HFFc6 (cell line): ENCODE results near the gene NACA. TPM values are rescaled to one million over a fixed set of nuclear protein-coding genes. Genes with fewer than 3 reads are reported as not detected.
A peak's percentile ranks its signal among the peaks of the same experiment; 100 is the strongest.

Experiments
- DNase-seq: peaks from one replicate; pipeline ENCODE4 v3.0.0-alpha.2; 2018
- H3K27ac Mint-ChIP-seq: 2 replicates; pipeline ENCODE4 v1.8.0; 2020; ENCODE audit warnings: mild to moderate bottlenecking, mixed read lengths
- H3K27me3 Mint-ChIP-seq: 2 replicates; pipeline ENCODE4 v1.8.0; 2021; ENCODE audit warnings: mild to moderate bottlenecking, moderate library complexity, mixed read lengths; ENCODE audit not compliant: insufficient read depth
- H3K36me3 Mint-ChIP-seq: 2 replicates; pipeline ENCODE4 v1.8.0; 2021; ENCODE audit warnings: low read depth, mixed read lengths
- H3K4me1 Mint-ChIP-seq: 2 replicates; pipeline ENCODE4 v1.8.0; 2020; ENCODE audit warnings: low read depth, mixed read lengths
- H3K4me3 Mint-ChIP-seq: 2 replicates; pipeline ENCODE4 v1.8.0; 2020; ENCODE audit warnings: mild to moderate bottlenecking, moderate library complexity, mixed read lengths
- H3K9me3 Mint-ChIP-seq: 2 replicates; pipeline ENCODE4 v1.8.0; 2020; ENCODE audit warnings: mild to moderate bottlenecking, mixed read lengths
- total RNA-seq, 6 experiments: library from RNA; stranded (reverse); fragmentation: NEBNext Ultra II Directional; extraction: Animal tissue kit (Norgen Biotek cat#: 25700); gene quantifications; 2 replicates in 1 of 6; 3 replicates in 5 of 6; pipeline ENCODE4 v1.2.3, GENCODE V29; 2021
- TF ChIP-seq, protein P1 (sequence below): fragments of 200-600 bp; sonication (generic); IDR thresholded peaks from 2 replicates; pipeline ENCODE4 v1.5.0; 2021; ENCODE audit warnings: antibody characterized with exemption, mild to moderate bottlenecking

NACA gene
- total RNA-seq, 6 experiments from 2014 or later = 716 to 840 (median 802) TPM

DNA sequence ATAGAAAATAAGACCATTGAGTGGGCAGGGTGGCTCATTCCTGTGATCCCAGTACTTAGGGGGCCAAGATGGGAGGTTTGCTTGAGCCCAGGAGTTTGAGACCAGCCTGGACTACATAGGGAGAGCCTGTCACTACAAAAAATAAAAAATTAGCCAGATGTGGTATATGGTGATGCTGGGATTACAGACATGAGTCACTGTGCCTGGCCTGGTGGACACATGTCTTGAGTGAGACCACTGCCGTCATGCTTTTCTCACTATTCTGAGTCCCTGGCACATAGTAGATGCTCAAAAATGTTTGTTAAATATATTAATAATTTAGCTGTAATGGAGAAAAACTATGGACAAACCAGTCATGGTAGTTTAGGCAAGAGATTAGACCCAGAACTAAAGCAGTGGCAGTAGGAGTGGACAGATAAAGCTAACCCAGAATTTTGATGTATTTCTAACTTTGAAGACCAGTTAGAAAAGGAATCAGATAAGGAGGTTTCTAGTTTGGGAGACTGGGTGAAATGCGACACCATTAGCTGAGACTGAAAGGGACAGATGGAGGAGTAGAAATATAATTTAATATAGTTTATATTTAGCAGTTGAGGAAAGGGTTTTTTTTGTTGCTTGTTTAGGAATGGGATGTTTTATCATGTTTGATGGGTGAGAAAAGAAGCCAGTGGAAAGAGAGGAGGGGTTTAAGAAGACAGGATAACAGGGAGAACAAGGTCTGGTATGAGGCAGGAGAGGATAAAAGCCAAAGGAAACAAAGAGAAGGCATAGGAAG, 29.6 kb downstream of the NACA start:
- H3K4me3 Mint-ChIP-seq = no peak overlapping the region
- H3K27me3 Mint-ChIP-seq = 0 out of 2 replicates have a peak, but pooled peaks cover 3% of the 10 kb centered on the region
- H3K27ac Mint-ChIP-seq = no peak overlapping the region; the same call in 1 of the 2 replicates
- no peaks in the 10 kb centered on the region for H3K36me3 Mint-ChIP-seq
- DNase-seq = no peak
- H3K4me1 Mint-ChIP-seq = peaks cover 7% of the 10 kb centered on the region; the same call in 1 of the 2 replicates
- TF ChIP-seq, protein P1, sequence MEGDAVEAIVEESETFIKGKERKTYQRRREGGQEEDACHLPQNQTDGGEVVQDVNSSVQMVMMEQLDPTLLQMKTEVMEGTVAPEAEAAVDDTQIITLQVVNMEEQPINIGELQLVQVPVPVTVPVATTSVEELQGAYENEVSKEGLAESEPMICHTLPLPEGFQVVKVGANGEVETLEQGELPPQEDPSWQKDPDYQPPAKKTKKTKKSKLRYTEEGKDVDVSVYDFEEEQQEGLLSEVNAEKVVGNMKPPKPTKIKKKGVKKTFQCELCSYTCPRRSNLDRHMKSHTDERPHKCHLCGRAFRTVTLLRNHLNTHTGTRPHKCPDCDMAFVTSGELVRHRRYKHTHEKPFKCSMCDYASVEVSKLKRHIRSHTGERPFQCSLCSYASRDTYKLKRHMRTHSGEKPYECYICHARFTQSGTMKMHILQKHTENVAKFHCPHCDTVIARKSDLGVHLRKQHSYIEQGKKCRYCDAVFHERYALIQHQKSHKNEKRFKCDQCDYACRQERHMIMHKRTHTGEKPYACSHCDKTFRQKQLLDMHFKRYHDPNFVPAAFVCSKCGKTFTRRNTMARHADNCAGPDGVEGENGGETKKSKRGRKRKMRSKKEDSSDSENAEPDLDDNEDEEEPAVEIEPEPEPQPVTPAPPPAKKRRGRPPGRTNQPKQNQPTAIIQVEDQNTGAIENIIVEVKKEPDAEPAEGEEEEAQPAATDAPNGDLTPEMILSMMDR = no peak
- no peaks in the 10 kb centered on the region for H3K9me3 Mint-ChIP-seq

DNA sequence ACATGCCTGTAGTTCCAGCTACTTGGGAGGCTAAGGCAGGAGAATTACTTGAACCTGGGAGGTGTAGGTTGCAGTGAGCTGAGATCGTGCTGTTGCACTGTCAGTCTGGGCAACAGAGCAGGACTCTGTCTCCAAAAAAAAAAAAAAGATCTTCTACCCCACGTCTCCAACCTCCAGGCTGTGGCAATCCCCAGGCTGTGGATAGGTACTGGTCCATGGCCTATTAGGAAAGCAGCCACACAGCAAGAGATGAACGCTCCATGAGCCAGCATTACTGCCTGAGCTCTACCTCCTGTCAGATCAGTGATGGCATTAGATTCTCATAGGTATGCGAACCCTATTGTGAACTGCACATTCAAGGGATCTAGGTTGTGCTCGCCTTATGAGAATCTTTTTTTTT, 30.9 kb downstream of the NACA start:
- Mint-ChIP-seq H3K27me3 (0 out of 2 replicates have a peak, but pooled peaks cover 3% of the 10 kb centered on the region), H3K9me3 (no peaks in the 10 kb centered on the region), H3K36me3 (no peaks in the 10 kb centered on the region), H3K4me3 (no peak overlapping the region), H3K4me1 (peaks cover 9% of the 10 kb centered on the region), H3K27ac (no peak overlapping the region)
- TF ChIP-seq, protein P1 = no peak
- no peak for DNase-seq

DNA sequence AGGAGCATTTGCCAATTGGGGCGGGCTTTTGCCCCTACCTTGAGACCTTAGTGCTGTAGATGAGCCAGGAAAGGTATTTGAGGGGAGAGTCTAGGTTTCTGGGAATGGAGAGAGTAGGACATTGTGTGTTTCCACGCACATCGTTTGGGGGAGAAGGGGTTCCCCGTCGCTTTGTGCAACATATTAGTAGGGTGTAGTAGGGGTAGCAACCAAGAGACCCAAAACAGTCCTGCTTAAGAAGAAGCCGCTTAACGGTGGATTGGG, 36.3 kb downstream of the NACA start:
- peaks cover 30% of the 10 kb centered on the region for H3K36me3 Mint-ChIP-seq
- DNase-seq = no peak
- peaks cover 28% of the 10 kb centered on the region for H3K4me1 Mint-ChIP-seq
- H3K9me3 Mint-ChIP-seq = no peaks in the 10 kb centered on the region
- peaks cover 9% of the 10 kb centered on the region for H3K27me3 Mint-ChIP-seq
- TF ChIP-seq, protein P1 = no peak
- H3K4me3 Mint-ChIP-seq = peak overlapping the region; percentile 100
- H3K27ac Mint-ChIP-seq = peak overlapping the region; percentile 99

DNA sequence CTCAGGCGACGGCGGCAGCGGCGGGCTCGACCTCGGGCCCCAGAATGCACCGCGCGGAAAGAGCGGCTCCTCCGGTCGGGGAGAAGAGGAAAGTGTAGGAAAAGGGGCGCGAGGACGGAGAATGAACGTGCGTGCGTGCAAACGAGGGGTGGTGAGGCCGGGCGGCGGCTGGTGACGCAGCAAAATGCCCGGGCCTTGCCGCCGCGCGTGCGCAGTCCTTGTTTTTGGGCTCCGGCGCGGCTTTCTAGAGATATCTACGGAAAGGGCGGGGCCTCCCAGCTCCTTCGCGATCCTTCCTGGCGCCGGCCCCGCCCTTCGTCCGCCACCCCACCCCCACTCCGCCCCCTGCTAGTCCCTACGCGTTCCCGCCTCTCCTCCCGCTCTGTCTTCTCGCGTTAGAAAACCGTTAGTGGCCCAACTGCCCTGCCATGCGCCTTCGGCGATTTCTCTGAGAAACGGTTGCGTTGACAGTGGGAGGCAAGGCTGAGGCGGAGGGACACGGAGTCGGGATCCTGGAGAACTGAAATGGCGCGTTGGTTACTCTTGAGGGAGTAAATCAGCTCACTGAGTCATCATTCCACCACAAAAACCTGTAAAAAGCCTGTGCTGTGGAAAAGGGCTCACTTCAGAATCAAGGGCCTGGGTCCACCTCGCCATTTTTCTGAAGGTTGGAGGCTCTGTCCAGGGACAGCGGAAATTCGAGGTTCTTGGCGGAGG, 36.8 kb downstream of the NACA start, which contains the start of gene PTGES3:
Gene PTGES3 (minus strand): TSS at position 156 of the 717 bp plus-strand sequence. CDS start 285 bp downstream, outside the sequence.
- TF ChIP-seq, protein P1 = no peak
- DNase-seq = peak; percentile 97
- peak within 1 kb of the TSS; percentile 100 for H3K4me3 Mint-ChIP-seq
- H3K36me3 Mint-ChIP-seq = peaks cover 31% of the 10 kb centered on the region
- H3K4me1 Mint-ChIP-seq = peaks cover 28% of the 10 kb centered on the region
- peaks cover 9% of the 10 kb centered on the region for H3K27me3 Mint-ChIP-seq
- no peaks in the 10 kb centered on the region for H3K9me3 Mint-ChIP-seq
- peak within 1 kb of the TSS; percentile 99 for H3K27ac Mint-ChIP-seq

DNA sequence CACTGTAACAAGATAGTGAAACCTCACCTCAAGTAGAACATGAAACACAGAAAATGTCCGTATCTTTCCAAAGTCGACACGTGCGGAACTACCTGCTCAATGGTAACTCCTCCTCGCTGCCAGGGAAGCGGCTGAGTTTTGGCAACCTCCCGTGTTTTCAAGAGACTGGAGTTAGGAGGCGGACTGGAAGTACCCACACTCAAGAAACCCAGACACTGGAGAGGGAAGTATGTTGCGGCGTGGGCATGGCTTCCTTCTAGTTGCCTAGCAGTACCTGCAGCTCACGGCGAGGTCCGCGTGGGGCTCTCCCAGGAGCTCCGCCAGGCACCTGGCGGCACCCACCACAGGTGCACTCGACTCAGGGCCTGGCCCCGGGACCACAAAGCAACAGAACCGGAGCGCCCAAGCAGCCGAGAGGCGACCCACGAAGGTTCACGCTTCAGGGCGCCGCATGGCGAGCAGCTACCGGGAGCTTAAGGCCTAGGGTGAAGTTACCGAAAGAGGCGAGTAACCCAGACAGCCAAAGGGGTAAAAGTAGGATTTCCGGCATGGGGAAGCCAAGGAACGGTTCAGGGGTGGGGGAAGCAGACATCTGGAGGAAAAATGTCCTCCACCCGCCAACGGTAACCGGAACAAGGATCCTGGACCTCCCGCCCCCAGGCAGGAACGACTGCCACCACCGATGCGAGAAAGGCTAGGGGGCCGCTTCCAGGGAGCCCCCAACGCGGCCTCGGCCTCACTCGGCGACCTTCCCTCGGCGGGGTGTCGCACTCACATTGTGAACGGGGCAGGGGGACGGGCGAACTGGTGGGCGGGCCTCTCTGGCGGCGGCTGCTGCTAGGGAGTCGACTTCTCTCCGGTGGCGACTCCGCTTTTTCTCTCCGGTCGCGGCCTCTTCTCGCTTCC, 37.6 kb downstream of the NACA start:
- Mint-ChIP-seq H3K4me1 (peaks cover 28% of the 10 kb centered on the region), H3K36me3 (peaks cover 32% of the 10 kb centered on the region), H3K4me3 (peak overlapping the region; percentile 100), H3K27me3 (peaks cover 9% of the 10 kb centered on the region), H3K27ac (peak overlapping the region; percentile 99), H3K9me3 (no peaks in the 10 kb centered on the region)
- no peak for DNase-seq
- TF ChIP-seq, protein P1 = no peak
